GM21423 (cell line): Measurements from ENCODE around the gene TELO2.

ENCODE experiments used
- ATAC-seq: cut with Tn5 transposase; IDR thresholded peaks from one replicate; pipeline ENCODE4 v1.9.1; 2021; ENCODE audit warnings: mild to moderate bottlenecking, moderate library complexity; ENCODE audit not compliant: unreplicated experiment

TELO2 gene

DNA sequence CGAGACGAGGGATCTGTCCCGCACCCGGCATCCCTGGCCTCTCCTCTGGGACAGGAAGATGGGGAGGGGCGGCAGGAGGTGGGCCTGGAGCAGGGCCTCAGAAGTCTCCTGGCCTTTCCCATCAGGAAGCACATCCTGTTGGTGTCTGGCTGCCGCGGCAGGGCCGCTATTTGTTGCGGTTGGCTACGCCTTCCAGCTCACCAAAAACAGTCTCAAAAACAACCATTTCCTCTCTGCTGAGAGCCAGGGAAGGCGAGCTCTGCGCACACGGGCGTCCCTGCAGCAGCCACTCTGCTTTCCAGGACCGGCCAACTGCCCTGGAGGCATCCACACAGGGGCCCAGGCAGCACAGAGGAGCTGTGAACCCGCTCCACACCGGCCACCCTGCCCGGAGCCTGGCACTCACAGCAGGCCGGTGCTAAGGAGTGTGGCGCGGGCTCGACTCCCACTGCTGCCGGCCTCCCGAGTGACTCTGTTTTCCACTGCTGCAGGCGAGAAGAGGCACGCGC lies 40.3 kb downstream of the TELO2 start, which contains the start of gene TMEM204:
Gene TMEM204, plus strand, starts transcription at position 224 of the 509 bp plus-strand sequence. CDS start 610 bp downstream, outside the sequence.
- no peak for ATAC-seq

- no peak for ATAC-seq
Observed at GRCh38 chr16:1534021-1535020, 41.2 kb downstream of the TELO2 start.

GRCh38 chr16:1535391-1536291 lies 42.5 kb downstream of the TELO2 start:
- no peak for ATAC-seq

- no peak for ATAC-seq
Observed at GRCh38 chr16:1536601-1537000, 43.4 kb downstream of the TELO2 start.

- ATAC-seq = no peak
Observed at GRCh38 chr16:1537138-1537577, 44.0 kb downstream of the TELO2 start.

DNA sequence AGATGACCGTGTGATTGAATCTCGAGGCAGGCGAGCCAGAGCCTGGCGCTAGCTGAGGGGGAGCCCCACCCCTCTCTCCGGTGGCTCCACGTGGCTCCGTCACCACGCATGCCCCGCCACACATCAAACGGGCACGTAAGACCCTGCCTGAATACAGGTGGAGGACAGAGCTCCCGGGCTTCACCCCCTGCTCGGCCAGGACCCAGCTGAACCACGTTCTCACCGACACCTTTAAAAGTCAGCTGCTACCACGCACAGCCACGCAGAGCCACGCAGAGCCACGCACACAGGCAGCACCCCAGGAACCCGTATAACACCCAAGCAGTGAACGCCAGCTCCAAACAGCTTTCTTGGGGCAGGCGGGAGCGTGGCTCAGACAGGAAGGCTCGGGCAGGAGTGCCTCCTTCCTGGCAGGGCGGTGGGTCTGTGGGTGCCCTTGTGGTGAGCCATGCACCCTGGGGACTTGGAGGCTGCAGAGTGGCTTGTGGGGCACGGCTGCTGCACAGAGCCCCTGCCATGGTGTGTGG lies 44.7 kb downstream of the TELO2 start:
- no peak for ATAC-seq

GRCh38 chr16:1538804-1539520 lies 45.8 kb downstream of the TELO2 start:
- ATAC-seq = no peak

- no peak for ATAC-seq
Observed at GRCh38 chr16:1539720-1540555, 46.8 kb downstream of the TELO2 start.

DNA sequence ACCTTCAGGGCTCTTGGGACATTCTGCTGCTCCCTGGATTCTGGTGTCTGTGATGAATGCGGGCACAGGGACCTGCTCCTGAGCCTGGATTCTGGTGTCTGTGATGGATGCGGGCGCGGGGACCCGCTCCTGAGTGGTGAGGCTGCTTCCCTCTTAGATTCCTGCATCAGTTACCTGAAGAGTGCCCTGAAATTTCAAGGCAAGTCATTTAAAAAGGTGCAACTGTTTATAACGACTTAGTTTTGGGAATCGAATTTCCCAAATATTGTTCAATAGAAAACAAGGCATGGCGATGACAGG lies 47.3 kb downstream of the TELO2 start:
- no peak for ATAC-seq

DNA sequence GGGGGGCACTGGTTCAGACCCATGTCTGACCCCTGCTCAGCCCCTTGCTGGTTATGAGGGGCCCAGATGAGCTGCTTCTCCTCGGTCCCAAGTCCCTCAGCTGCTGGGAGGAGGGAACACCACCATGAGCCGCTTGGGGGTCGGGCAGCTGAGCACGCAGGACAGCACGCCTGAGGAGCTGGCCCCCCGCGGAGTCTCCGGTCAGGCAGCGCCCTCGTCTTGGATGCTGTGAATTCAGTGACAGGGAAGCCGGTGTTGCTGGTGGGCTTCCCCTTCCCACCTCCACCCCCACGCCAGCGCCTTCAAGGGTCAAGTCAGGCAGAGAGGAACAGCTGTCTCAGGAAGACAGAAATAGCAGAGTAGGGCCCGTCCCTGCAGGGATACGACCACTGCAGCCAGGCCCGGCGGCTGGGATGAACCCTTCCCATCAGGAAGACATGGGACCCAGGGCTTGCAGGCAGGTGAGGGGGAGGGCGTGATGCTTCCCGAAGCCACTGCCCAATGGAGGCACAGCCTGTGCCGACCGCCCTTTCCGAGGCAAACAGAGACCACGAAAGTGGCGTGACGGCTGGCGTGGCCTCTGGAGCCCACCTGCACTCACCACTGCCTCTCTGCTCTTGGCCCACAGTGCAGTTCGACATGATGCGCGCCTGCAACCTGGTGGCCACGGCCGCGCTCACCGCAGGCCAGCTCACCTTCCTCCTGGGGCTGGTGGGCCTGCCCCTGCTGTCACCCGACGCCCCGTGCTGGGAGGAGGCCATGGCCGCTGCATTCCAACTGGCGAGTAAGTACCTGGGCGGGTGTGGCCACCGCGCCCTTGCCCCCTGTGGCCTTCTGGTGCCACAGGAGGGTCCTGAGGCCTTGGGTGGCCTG lies 48.4 kb downstream of the TELO2 start:
- ATAC-seq = no peak

- no peak for ATAC-seq
Observed at GRCh38 chr16:1542166-1542500, 49.0 kb downstream of the TELO2 start.

- no peak for ATAC-seq
Observed at GRCh38 chr16:1542533-1542932, 49.4 kb downstream of the TELO2 start.

GRCh38 chr16:1543085-1543896 lies 50.1 kb downstream of the TELO2 start:
- no peak for ATAC-seq

GRCh38 chr16:1545044-1546040 lies 52.2 kb downstream of the TELO2 start:
- ATAC-seq = no peak

GRCh38 chr16:1546430-1546829 lies 53.3 kb downstream of the TELO2 start:
- no peak for ATAC-seq

- ATAC-seq = no peak
Observed at GRCh38 chr16:1548233-1548632, 55.1 kb downstream of the TELO2 start.

DNA sequence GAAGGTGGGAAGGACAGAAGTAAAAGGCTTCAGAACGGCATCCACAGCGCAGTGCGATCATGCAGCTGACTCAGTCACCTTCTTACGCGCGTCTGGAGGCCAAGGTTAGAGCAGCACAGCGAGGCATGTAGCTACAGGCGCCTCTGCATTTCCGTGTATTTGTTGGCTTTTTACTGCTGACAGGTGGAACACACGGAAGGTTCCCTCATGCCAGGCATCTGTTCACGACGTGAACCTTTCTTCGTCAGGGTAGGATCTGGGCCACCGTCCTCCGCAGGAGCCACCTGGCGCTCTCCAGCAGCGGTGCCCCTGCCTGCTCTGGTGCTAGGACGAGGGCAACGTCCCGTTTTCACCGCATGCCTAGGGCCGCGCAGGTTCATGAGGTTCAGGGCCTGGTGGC lies 55.6 kb downstream of the TELO2 start:
- no peak for ATAC-seq
